22Rv1 (cell line): ENCODE measurements around the gene ZNF202.

ENCODE experiments used
- H3K27ac ChIP-seq: fragments of 450-650 bp; 2 replicates; pipeline ENCODE4 v1.5.1; 2017
- ZFX ChIP-seq: fragments of 450-650 bp; IDR thresholded peaks from 2 replicates; pipeline ENCODE4 v1.6.1; 2017; ENCODE audit warnings: antibody characterized with exemption, borderline replicate concordance
- TF ChIP-seq, protein P1 (sequence below): fragments of 450-650 bp; IDR thresholded peaks from 2 replicates; pipeline ENCODE4 v1.5.1; 2017; ENCODE audit warnings: mild to moderate bottlenecking

ZNF202 gene

DNA sequence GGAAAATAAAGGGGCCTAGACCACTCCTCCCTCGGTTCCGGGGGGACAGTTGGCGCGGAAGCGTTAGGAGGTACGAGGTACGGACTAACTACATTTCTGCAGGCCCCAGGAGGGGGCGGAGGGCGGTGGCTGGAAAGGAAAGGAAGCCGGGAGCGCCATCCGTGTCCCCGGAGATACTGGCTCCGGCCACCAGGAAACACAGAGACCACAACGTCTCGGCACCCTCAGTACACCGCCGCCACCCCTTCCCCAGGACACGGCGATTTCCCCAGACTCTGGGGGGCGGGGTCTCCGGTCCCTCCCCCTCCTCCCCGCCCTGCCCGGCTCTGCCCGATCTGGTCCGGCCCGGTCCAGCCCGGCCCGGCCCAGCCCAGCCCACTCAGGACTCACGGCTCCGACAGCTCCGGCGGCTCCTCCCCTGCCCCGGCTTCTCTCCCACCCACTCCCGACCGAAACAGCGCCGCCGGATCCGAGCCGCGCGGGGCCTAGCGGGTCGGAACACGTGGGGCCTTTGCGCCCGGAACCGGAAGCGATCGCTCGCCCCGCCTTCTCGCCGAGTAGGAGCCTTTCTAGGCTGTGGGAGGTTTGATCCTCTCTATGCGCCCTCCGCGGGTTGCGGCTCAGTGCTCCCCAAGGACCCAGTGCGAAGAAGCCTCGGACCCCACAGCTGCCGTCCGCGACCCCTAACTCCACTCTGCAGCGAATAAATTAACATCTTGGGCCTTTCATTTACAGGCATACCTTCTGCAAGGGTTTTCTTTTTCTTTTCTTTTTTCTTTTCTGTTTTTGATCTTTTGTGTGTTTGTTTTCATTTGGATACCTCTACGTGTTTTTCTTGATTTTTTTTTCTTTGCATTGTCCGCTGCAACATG is at the start of gene ZNF202:
TSS of gene ZNF202 (minus strand) at position 502 of the 872 bp plus-strand sequence. CDS start 10,772 bp downstream, outside the sequence.
- TF ChIP-seq, protein P1, sequence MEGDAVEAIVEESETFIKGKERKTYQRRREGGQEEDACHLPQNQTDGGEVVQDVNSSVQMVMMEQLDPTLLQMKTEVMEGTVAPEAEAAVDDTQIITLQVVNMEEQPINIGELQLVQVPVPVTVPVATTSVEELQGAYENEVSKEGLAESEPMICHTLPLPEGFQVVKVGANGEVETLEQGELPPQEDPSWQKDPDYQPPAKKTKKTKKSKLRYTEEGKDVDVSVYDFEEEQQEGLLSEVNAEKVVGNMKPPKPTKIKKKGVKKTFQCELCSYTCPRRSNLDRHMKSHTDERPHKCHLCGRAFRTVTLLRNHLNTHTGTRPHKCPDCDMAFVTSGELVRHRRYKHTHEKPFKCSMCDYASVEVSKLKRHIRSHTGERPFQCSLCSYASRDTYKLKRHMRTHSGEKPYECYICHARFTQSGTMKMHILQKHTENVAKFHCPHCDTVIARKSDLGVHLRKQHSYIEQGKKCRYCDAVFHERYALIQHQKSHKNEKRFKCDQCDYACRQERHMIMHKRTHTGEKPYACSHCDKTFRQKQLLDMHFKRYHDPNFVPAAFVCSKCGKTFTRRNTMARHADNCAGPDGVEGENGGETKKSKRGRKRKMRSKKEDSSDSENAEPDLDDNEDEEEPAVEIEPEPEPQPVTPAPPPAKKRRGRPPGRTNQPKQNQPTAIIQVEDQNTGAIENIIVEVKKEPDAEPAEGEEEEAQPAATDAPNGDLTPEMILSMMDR: peak; percentile 17; the same call in 1 of the 2 replicates
- no peak for TF ChIP-seq ZFX
- peak within 1 kb of the TSS; percentile 56 for H3K27ac ChIP-seq

DNA sequence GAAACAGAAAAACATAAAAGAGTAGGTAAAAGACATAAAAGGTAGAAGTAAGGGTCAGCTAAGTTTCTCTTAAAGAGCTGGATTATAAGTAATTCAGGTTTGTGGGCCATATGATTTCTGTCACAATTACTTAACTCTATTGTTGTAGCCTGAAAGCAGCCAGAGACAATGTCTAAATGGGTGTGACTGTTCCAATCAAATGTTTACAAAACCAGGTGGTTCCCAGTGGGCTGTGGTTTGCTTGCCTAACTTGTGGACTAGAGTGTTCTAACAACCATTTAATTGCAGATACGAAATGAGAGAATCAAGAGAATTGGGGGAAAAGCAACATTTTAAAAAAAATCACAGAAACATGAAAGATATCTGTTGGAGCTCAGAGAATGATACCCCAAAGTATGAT is 42.1 kb upstream of the ZNF202 start:
- no peak for TF ChIP-seq ZFX
- TF ChIP-seq, protein P1: no peak
- no peak overlapping the region for H3K27ac ChIP-seq

DNA sequence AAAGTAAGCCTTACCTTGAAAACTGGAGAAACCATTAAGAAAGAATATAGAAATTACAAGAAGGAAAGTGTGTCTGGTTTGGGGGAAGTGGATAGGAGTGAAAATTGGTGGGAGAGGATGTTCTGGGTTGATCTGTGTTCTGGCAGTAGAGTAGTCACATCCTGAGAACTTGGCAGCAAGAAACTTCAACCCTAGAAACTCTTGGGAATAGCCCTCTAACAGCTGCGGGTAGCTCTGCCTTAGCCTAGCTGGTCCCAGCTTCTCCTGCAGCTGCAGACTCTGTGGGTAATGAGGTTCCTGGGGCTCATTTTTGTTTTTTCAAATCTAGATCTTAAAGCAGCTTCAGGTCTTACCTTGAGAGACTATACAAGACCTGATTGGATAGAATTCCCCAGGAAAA is 37.1 kb upstream of the ZNF202 start:
- TF ChIP-seq, protein P1: no peak
- TF ChIP-seq ZFX: no peak
- H3K27ac ChIP-seq: no peak overlapping the region

DNA sequence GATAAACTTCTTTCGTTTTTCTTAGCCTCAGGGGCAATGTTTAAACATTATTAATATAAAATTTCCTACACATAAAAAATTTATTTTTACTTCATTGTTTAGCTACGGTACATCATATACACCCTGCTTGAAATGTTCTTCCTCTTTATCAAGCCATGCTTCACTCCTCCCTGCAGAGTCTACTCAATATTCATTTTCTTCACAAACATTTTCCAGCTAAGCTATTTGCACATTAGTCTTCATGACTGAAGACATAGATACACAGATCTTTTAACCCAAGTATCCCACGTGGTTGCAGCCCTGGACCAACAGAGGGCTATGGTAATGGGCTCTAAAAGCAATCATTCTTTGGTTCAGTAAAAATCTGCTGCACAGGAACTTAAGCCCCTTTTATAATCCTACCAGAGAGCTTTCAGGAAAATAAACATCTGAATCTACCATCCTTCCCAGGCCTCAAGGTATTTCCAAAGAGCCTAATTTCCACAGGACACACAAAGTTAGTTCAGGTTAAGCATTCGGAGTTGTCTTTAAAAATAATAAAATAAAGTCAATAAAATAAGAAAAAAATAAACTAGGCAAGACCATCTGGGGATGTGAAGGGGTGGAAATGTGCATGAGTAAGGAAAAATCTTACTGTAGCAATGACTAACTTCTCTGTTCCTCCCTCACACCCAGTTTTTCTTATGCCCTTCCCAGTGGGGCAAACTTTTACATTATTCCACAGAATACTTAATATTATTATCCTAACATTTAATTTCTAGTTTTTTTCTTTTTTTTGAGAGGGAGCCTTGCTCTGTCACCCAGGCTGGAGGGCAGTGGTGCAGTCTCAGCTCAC is 34.5 kb upstream of the ZNF202 start:
- TF ChIP-seq, protein P1: no peak
- TF ChIP-seq ZFX: no peak
- no peak overlapping the region for H3K27ac ChIP-seq

DNA sequence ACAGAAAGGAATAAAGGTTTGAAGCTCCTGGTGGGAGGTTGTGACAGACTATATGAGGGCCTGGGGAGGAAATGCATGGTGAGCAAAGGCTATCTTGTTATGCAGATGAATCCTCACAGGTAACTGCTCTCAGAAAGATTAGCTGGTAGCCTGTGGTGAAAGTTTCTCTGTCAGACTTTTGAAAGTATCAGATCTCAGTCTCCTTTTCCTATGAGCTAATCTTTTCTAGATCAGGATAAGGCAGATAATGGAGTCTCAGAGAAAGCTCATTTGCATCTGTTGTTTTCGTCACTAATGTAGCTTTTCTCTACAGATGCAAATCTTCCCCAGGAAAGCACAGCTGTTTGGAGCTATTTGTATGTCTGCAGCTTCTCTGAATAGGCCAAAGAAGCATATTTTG is 33.8 kb upstream of the ZNF202 start:
- no peak for TF ChIP-seq ZFX
- TF ChIP-seq, protein P1: no peak
- H3K27ac ChIP-seq: no peak overlapping the region

DNA sequence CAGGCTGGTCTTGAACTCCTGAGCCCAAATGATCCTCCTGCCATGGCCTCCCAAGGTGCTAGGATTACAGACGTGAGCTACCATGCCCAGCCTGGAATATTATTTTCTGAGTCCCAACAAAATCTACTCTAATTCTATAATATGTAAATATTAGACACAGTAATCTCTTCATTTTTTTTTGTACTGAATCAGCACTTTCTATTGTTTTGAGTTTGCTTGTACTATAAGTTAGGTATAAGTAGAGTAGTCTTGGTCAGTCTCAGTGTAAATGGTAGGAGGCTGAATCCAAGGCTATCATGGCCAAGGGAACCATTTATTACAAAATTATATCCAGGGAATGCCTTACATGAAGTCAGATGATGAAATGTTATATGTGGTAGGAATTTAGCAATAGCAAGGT is 32.5 kb upstream of the ZNF202 start:
- TF ChIP-seq, protein P1: no peak
- TF ChIP-seq ZFX: no peak

DNA sequence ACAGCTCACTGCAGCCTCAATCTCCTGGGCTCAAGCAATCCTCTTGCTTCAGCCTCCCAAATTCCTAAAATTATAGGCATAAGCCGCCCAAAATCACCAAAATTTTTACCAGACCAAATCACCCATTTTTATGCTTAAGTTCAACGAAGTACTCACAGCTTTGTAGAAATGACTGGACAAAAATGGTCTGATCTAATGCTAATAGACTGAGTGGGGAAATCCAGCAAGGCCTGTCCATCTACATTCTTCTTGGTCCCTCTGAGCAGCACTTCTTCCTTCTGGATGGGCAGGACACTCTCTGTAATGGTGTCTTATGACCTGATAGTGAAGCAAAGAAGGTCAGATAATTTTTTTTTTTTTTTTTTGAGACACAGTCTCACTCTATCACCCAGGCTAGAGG is 31.6 kb upstream of the ZNF202 start:
- TF ChIP-seq ZFX: no peak
- TF ChIP-seq, protein P1: no peak
- H3K27ac ChIP-seq: no peak overlapping the region

More for the DNA sequence above, 32.5 kb upstream of the ZNF202 start:
- H3K27ac ChIP-seq: no peak overlapping the region
